ENCODE measurements around the gene PI4KA. TPM values are rescaled to one million over a fixed set of nuclear protein-coding genes. Genes with fewer than 3 reads are reported as not detected.

PI4KA gene
- total RNA-seq, 1 donor from 2014 or later, result 150 TPM

GRCh38 chr22:20852076-20852475, 6.5 kb downstream of the PI4KA start:
- intact Hi-C loops (cut with DNase I), result loop anchor here (10.0 kb wide), 2 partner anchors 297 to 717 kb away; partner anchors contain the start of gene ZDHHC8
- no peak for TF ChIP-seq CTCF (IDR thresholded peaks at IDR 0.05)
- no peaks in the 10 kb centered on the region for H3K27me3 ChIP-seq
- peaks cover 0 to 15% of the 10 kb centered on the region in 2 donors for H3K4me1 ChIP-seq
- H3K9me3 ChIP-seq, result no peaks in the 10 kb centered on the region
- no peak overlapping the region for H3K4me3 ChIP-seq
- no peak overlapping the region for H3K27ac ChIP-seq
- no peak for DNase-seq (ENCODE audit: low spot score in 2 of 2)
- H3K36me3 ChIP-seq, result no peaks in the 10 kb centered on the region

DNA sequence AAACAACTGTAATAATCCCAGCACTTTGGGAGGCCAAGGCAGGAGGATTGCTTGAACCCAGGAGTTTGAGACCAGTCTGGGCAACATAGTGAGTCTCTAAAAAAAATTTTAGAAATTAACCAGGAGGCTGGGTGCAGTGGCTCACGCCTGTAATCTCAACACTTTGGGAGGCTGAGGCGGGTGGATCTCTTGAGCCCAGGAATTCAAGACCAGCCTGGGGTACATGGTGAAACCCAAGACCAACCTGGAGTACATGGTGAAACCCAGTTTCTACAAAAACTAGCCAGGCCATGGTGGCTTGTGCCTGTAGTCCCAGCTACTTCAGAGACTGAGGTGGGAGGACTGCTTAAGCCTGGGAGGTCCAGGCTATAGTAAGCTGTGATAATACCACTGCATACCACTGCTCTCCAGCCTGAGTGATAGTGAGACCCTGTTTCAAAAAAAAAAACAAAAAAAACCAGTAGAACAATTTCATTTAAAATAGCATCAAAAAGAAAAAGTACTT, 11.2 kb downstream of the PI4KA start:
- intact Hi-C loops (cut with DNase I), result no loop called here

DNA sequence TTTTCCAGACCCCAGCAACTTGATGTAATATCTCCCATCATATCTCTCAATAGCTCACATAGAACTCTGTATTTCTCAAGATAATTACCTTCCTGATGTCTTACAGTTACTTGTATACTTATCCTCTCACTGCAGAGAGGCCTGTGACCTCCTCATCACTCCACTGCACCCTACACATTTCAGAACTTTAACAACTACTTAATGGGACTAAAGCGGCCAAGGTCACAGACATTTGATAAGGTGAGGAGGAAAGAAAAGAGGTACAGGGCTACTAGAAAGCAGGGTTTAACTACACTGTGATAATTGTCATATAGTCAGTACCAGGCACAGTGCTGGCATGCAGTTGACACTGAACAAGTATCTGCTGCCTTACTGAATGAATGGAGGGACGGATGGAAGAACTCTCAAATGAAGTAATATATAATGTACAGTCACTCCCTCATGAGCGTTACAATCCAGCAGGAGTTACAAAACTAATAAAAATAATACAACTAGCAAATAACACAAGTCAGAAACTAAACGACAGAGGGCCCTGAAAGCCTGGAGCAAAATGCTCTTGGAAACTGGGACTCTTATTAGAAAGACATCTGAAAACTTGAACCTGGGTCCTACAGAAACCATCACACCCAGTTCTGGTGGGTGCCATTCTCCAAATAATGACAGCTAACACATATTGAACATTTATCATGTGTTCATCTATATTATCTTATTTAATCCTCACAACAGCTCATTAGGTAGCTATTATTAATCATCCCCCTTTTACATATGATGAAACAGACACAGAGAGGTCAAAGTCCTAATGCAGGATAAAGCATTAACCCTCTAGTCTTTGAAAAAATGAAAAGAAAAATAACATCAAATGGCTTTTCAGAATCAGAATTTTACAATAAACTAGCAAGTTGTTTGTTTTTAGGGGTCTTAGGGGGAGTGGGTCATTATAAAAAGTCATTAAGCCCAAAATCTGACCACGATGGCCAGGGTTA, 14.3 kb downstream of the PI4KA start:
- intact Hi-C loops (cut with DNase I), result no loop called here
- Histone ChIP-seq H3K36me3 (no peaks in the 10 kb centered on the region), H3K27ac (no peak overlapping the region), H3K9me3 (no peaks in the 10 kb centered on the region), H3K4me1 (no peaks in the 10 kb centered on the region), H3K27me3 (no peaks in the 10 kb centered on the region), H3K4me3 (no peak overlapping the region)
- TF ChIP-seq CTCF (IDR thresholded peaks at IDR 0.05), result no peak
- DNase-seq (ENCODE audit: low spot score in 2 of 2), result no peak

More for the DNA sequence above, 11.2 kb downstream of the PI4KA start:
- no peaks in the 10 kb centered on the region for H3K27me3 ChIP-seq
- no peak for TF ChIP-seq CTCF (IDR thresholded peaks at IDR 0.05)
- no peak for DNase-seq (ENCODE audit: low spot score in 2 of 2)
- H3K36me3 ChIP-seq, result no peaks in the 10 kb centered on the region
- H3K9me3 ChIP-seq, result no peaks in the 10 kb centered on the region
- H3K27ac ChIP-seq, result no peak overlapping the region
- no peaks in the 10 kb centered on the region for H3K4me1 ChIP-seq
- H3K4me3 ChIP-seq, result no peak overlapping the region

DNA sequence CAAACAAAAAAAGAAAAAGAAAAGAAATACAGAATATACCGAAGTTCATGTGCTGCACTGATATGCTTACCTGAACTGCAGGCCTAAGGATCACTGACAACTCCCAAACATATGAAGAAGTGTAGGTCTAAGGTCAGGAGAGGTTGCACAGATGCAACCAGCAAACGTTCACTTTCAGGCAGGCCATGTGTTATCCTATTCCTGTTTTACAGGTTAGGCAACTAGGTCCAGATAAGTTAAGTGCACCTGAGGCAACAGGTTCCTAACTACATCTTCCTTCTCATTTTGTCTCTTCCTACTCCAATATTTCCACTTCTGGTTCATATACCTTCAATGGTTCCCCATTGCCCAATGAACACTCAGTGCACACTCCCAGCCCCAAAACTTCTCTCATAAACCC, 15.1 kb downstream of the PI4KA start:
- Histone ChIP-seq H3K27ac (no peak overlapping the region), H3K4me1 (no peaks in the 10 kb centered on the region), H3K27me3 (no peaks in the 10 kb centered on the region), H3K36me3 (no peaks in the 10 kb centered on the region), H3K4me3 (no peak overlapping the region), H3K9me3 (no peaks in the 10 kb centered on the region)
- intact Hi-C loops (cut with DNase I), result no loop called here
- DNase-seq (ENCODE audit: low spot score in 2 of 2), result no peak
- TF ChIP-seq CTCF (IDR thresholded peaks at IDR 0.05), result no peak

- H3K4me3 ChIP-seq, result no peak overlapping the region
- H3K27ac ChIP-seq, result no peak overlapping the region
- no peaks in the 10 kb centered on the region for H3K9me3 ChIP-seq
- no peaks in the 10 kb centered on the region for H3K36me3 ChIP-seq
- no peaks in the 10 kb centered on the region for H3K27me3 ChIP-seq
- no peaks in the 10 kb centered on the region for H3K4me1 ChIP-seq
- no peak for TF ChIP-seq CTCF (IDR thresholded peaks at IDR 0.05)
- intact Hi-C loops (cut with DNase I), result no loop called here
- DNase-seq (ENCODE audit: low spot score in 2 of 2), result no peak
Observed at GRCh38 chr22:20840646-20841371, 17.8 kb downstream of the PI4KA start.
